Inferior parietal cortex (tissue), 1 donor: ENCODE data around the gene MRPL43.

ENCODE experiments used
- DNase-seq: peaks from one replicate; pipeline ENCODE4 v3.0.0-alpha.2; 2016; ENCODE audit errors: extremely low spot score

MRPL43 gene

DNA sequence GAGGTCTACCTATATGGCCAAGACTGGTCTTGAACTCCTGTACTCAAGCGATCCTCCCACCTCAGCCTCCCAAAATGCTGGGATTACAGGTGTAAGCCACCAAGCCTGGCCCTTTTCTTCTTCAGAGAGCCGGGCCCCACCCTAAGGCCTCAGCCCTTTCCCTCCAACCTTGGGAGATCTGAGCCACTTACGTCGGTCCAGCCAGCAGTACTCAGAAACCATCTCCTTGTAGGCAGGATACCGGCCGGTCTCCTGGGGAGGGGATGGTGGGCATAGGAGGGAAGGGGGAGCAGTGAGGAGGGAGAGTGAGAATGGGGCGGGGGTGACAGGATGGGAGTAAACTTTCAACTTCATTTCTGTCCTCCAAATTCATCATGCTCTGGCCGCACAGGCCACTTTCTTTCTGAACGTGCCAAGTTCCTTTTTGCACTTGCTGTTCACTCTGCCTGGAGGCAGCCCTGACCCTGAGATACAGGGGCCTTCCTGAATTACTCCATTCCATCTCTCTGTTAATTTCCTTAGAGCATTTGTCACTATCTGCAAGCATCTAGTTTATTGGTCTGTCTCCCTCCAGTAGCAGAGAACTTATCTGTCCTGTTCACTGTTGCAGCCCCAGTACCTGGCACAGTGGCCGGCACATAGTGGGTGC lies 33.3 kb upstream of the MRPL43 start:
- no peak for DNase-seq

DNA sequence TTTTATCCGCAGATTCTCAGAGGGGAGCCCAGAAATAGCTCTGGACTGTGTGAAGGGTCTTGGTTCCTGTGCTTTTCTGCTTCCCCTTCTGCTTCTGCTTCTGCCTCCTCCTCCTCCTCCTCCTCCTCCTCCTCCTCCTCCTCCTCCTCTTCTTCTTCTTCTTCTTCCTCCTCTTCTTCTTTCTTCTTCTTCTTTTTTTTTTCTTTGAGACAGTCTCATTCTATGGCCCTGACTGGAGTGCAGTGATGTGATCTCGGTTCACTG lies 32.1 kb upstream of the MRPL43 start:
- DNase-seq: no peak

DNA sequence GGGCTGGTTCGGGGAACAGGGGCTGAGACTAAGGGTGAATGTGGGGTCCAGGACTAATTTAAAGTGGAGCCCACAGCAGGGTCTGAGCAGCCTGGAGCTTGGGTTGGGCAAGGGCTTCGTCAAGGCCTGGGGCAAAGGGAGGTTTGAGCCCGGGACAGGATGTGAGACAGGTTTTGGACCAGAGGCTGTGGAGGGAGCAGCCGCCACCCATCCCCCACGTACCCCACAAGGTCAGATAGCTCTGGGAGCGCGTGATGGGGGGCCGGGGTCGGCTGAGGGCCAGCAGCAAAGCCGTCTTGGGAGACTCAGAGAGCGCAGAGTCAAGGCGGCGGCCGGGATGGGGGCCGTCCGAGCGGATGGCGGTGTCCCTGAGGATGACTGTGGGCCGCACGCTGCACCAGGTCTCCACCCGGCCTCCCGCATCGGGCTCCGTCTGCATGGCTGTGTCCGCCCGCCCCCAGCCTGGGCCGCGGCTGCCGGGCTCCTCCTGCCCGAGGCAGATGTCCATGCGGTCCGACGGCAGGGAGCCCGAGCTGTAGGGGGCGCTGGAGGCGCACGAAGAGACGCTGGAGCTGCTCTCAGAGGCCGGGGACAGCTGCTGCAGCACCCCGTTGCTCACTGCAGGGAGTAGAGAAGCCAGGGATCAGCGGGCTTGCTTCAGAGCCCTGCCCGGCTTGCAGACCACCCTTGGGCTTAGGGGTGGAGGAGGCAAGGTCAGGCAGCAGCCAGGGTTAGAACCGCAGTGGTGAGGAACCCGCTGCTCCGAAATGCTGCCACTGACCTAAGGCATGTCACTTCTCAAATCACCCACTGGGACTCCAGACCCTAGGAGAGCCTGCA lies 31.5 kb upstream of the MRPL43 start:
- DNase-seq: peak; percentile 82

DNA sequence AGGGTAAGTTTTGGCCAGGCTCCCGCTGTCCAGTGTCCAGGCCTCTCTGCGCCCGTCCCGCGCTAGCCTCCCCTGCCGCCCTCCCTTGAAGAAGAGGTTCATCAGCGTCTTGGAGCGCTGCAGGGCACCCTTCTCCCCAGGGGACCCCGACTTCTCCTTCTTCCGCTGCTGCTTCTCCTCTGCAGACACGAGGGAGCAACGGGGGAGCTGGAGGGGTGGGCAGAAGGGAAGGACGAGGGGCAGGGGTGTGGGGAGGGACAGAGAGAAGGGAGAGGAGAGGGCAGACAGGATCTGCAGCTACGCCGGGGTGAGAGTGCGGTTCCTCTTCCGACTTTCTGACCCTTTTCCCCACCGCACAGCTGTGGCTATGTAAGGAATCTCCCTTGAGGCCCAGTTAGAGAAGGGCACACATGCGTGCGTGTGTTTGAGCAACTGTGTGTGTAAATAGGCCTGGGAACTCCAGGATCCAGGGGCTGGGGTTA lies 30.9 kb upstream of the MRPL43 start:
- no peak for DNase-seq

DNA sequence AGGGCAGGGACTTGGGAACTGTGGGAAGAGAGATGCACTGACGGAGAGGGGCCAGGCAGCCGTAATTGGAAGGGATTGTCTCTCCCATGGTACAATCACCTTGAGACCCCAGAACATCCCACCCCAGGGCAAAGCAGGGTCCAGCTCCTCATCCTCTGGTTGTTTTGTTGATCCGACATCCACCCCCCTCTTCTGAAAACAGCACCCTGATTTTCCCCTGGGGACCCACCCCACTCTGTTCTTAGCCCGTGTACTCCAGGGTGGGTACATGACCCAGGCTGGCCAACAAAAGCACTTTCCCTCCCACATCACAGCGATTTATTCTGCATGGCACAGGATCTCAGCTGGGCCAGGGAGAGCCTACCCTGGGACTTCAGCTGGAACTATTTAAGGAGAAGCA lies 29.5 kb upstream of the MRPL43 start:
- no peak for DNase-seq

DNA sequence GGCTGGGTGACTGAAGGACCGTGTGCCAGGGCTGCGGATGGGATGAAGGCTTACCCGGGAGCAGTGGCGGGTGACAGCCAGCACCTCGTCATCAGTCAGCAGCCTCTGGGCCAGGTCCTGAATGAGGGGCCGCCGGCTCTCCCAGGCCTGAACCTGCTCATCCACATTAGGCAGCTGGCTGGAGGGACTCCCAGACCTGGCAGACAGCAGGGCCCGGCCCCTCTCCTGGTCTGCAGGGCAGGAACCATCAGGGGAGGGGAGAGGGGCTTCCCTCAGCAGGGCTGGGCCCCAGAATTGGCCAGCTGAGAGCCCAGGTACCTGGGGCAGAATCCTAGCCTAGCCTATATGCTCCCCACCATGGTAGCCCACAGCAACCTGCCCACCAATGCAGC lies 28.3 kb upstream of the MRPL43 start:
- DNase-seq: no peak

DNA sequence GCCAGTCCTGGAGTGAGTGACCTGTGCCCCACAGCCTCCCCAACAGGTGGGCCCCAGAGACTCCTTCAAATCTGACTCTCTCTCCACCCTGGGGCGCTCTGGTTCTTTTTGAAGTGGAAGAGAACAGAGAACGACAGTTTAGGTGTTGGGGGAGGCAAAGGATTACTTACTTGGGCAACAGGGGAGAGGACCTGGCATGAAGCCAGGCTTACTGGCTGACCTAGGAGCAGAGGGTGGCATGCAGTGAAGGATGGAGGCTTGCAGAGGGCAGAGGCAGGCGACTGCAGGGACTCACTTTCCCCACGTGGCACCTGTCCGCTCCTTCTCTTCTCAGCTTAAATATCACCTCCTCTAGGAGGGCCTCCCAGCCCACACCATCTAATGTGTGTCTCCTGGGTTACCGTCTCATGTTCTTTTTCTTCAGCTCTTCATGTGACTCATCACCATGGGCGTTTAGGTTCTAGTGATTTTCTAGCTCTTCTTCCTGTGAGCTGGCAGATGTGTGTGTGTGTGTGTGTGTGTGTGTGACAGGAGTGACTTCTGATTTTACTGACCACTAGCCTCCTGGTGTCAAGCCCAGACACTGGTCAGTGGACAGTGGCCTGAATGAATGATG lies 27.8 kb upstream of the MRPL43 start:
- DNase-seq: peak; percentile 36

DNA sequence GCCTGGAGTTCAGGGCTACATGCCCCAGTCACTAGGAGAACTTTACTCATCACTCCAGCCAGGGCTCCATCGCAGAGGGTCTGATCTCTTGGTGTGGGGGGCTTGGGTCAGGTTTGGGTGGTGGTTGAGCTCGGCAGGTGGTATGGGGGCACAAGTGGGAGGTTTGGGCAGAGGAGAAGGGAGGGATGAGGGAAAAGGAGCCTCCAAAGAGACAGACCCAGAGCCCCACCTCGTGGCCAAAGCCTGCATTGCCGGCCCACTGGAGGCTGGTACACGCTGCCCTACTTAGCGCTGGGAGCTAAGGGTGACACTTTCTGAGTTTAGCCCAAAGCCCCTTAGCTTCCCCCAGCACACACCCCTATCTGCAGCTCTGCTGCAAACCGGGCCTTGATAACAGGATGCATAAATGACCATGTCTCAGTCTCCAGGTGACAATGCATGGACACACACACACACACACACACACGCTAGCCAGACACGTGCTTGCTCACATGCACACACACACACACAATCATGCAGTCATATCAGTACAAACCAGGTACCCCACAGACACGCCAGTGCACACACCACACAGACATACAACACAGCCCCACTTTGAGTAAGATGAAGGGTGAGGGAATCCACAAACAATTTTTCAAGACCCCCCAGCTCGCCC lies 27.1 kb upstream of the MRPL43 start:
- DNase-seq: peak; percentile 82

DNA sequence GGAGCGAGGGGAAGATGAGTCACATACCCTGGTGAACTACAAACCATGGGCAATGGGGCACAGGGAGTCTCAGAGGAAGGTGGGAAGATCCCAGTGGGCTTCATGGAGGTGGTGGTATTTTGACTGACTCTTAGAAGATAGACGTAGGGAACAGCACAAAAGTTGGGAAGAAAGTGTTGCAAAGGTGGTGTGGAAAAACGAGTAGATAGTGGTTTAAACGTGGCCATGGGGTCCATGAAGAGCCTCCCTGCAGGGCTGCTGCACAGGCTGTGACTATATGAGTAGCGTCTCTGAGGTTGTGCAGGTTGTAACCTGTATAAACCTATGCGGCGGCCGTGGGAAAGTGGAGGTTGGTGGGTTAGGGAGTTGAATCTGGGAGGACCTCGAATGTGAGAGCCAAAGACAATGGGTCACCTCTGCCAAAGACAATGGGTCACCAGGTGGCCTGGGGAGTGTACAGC lies 26.1 kb upstream of the MRPL43 start:
- no peak for DNase-seq

DNA sequence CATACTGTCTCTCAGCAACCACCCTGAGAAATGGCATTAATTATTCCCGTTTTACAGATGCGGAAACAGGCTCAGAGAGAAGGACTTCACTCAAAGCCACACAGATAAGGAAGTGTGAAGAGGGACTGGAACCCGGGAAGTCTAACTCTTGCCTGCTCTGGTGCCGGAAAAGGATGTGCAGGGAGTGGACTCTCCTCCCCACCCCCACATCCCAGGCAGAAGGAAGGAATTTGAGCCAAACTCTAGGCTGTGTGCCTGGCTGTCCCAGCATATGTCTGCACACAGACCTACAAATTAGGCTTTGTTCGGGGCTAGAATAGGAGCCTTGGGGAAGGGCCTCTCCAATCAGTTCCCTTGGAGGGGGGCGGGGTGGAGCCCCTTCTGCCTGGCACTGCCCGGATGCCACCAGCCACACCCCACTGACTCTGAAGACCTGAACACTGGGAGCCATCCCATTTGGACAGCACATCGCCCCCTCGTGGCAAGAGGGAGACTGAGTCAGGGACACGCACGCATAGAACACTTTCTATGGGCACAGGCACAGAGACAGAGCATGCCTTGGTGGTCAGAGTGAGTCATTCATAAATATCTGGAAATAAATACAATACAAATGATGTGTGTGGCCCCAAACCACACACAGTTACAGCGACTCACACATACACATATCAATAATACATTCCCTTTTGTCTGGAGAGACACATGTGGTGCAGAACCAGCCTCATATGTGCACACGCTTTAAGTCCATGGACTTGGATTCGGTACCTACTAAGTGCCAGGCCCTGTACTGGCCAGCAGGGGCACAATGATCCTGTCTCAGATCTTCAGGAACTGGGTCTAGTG lies 25.4 kb upstream of the MRPL43 start:
- DNase-seq: peak; percentile 96

DNA sequence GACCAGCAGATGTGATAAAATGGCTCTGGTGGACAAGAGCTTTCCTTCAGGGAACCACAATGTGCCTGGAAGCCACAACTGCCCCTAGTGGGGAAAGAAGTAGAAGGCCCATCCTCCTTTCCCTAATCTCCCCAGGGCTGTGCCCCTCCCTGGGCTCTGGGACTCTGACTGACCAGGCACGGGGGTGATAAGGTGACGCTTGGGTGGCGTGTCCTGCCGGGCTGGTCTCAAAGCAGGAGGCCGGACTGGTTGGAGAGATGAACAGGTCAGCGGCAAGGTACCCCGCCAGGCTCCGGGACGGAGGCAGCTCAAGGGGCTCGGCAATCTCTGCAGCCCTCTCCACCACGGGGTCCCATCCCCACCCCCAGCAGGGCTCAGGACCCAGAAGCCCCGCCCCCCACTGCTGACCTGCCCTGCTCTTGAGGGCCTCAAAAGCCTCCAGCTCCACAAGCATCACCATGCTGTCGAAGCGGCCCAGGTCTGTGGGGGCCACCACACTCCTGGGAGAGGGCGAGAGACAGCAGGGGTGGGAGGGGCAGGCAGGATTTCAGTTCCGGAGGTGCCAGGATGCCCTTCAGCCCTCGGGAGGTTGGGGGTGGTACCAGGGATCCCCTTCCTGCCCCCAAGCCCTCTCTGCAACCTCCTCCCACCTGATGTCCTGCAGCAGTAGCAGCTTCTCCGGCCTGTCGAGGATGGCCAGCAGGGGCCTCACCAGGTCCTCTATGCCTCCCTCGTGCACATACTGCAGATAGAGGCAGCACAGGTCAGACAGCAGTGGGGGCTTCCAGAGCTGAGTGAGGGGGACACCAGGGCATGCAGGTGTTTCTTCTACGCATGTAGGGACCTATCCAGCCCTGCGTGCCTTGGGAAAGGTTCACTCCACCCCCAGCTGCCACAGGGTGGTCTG lies 24.5 kb upstream of the MRPL43 start:
- no peak for DNase-seq

DNA sequence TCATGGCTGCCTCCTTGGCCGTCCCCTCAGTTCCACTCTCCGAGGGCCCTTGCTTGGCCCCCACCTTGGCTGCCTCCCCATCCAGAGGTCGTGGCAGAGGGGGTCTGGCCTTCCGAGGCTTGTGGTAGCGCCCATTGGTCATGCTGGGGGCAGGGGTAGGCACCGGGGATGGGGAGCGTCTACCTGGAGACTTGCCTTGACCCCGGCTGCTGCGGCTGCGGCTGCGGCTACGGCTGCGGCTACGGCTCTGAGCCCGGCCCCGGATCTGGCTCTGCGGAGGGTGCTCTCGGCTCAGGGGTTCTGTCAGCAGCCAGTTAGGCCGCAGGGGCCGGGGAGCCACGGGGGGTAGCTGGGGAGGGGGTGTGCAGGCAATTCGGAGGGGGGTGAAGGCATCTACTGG lies 23.0 kb upstream of the MRPL43 start:
- DNase-seq: no peak

DNA sequence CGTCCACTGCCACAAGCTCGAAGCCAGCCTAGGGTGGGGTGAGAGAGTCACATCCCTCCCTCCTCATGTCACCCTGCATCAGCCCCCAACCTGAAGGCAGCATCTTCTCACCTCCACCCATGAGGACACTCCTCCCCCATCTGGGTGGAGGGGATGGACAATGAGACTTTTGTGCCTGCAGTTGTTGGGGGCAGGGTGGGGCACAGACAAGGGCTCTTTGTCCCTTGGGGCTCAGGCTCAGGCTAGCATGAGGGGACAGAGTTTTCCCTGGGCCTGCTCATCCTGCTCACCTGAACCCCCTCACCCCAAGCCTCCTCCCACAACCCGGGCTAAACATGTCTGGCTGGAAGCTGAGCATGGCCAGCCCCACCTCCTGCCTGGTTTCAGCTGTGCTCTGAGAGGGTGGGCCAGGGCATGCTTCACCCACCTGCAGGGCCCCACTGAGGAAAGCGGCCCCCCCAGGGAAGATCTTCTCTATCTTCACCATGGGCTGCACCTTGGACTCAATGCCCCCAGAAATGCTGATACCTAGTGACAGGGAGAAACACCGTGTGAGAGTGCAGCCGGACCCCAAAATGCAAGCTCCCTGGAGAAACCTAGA lies 21.6 kb upstream of the MRPL43 start:
- DNase-seq: peak; percentile 78

DNA sequence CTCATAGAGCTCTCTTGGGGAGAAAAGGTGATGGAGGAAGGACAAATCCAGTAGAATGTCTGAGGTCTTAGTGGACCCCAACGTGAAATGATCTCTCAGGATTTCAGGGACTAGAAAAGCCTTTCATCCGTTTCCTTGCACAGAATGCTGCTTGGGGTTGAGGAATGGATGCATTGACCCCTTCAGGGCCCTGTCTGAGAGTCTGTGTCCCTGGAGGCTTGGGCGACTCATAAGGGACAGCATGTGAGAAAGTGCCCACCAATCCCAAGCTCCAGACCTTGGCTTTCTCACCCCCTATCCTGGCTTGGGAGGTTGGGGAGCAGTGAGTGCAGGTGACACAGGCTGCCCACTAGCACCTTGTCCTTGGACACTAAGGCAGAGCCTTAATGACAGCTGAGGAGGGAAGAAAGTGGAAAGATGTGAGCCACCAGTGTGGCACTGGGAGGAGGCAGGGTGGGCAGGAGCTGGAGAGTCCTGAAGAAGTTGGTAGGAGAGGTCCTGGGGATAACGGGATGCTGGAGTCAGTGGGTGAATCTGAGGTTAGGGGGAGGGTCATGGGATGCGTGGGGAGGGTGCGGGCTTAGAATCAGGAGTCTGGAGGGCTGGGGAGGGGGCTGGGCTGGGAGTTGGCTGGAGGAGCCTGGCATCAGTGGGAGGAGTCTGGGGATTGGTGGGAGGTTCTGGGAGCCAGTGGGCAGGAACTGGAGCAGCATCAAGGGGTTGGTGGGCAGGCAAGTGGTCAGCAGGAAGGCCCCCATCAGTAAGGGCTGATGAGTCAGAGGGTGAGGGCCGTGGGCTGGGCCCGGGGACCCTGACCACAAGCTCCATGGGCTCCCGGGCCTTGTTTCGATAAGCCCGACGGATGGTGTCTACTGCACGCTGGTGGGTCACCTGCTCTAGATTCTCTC lies 20.9 kb upstream of the MRPL43 start:
- no peak for DNase-seq

DNA sequence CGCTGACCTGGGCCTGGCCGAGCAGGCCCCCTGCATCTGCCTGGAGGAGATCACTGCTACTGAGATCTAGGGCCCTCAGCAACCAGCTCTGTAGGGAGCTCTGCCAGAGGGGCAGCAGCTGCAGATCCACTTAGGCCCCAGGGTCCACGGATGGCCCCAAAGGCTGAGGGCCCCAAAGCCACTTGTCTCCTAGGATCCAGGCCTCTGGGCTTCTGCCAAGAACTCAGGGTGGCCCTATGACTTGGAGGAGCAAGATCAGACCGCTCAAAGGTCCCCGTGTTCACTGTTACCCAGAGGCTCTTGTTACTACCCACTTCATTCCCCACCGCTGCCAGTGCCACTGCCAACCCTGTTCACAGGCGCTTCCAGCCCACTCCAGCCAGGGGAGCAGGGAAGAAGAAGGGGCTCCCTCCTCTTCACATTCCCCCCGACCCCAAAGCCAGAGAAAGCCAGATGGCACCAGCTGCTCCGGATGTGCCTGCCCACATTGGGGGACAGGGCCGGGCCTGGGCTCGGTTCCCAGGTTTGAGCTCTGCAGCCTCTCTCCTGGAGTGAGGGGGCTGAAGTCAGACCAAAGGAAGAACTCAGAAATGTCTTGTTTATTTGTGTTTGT lies 19.9 kb upstream of the MRPL43 start:
- no peak for DNase-seq

DNA sequence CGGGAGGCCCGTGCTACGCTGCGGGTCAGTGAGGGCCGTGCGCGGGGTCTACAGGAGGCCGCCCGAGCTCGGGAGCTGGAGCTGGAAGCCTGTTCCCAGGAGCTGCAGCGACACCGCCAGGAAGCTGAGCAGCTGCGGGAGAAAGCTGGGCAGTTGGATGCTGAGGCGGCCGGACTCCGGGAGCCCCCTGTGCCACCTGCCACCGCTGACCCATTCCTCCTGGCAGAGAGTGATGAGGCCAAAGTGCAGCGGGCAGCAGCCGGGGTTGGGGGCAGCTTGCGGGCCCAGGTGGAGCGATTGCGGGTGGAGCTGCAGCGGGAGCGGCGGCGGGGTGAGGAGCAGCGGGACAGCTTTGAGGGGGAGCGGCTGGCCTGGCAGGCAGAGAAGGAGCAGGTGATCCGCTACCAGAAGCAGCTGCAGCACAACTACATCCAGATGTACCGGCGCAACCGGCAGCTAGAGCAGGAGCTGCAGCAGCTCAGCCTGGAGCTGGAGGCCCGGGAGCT lies 19.3 kb upstream of the MRPL43 start:
- DNase-seq: no peak

DNA sequence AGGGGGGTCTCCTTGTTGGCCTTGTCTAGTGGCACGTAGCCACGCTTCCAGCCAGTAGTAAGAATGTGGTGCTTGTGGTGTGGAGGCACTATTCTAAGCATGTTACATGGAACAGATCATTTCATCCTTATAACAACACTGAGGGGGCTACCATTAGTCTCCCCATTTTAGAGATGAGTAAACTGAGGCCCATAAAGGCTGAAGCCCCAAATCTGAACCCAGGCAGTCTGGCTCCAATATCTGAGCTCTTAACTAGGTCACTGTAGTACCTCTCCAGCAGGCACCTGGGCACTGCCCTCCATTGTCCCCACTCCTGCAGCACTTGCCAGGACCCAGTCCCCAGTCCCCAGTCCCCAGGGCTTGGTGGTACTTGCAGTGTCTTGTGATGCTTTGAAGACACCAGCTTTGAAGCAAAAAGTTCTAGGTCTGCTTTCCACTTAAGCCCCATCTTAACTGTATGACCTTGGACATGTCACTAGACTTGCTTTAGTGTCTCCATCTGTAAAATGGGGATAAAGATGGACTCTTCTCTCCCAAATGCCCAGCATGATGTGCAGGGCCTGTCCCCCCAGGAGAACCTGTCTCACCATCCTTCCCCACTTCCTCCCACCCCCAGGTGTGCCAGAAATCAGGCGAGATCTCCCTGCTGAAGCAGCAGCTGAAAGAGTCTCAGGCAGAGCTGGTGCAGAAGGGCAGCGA lies 18.7 kb upstream of the MRPL43 start:
- no peak for DNase-seq

DNA sequence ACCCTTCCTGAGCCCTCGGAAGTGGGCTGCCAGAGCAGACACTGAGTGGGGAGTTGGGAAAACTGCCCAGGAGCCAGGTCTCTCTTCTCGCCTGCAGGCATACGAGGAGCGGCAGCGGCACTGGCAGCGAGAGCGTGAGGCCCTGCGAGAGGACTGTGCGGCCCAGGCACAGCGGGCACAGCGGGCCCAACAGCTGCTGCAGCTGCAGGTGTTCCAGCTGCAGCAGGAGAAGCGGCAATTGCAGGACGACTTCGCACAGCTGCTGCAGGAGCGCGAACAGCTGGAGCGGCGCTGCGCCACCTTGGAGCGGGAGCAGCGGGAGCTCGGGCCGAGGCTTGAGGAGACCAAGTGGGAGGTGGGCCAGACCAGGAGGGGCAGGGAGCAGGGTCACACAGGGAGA lies 18.1 kb upstream of the MRPL43 start:
- no peak for DNase-seq
